NCI-H2227 (cell line): ENCODE data around the gene LY6G6C.
A peak's percentile ranks its signal among the peaks of the same experiment; 100 is the strongest.

ENCODE experiments used
- DNase-seq: peaks from one replicate; lab custom pipeline; 2025; ENCODE audit not compliant: unreplicated experiment; lab: John Stamatoyannopoulos, UW

Gene LY6G6C

GRCh38 chr6:31686483-31686882 lies 35.1 kb downstream of the LY6G6C start:
- DNase-seq: no peak

GRCh38 chr6:31683591-31683990 lies 38.0 kb downstream of the LY6G6C start:
- DNase-seq: peak; percentile 45

GRCh38 chr6:31681135-31681671 lies 40.3 kb downstream of the LY6G6C start:
- DNase-seq: peak; percentile 61

- peak; percentile 83 for DNase-seq
These were observed 41.1 kb downstream of the LY6G6C start, which contains the start of gene LY6G5C for GRCh38 chr6:31680226-31681134. Gene LY6G5C, minus strand, starts transcription at chr6:31681067. Its CDS starts 694 bp downstream, at chr6:31680373.

- no peak for DNase-seq
These were observed 43.6 kb downstream of the LY6G6C start for GRCh38 chr6:31677955-31678354.

GRCh38 chr6:31676904-31677303 lies 44.6 kb downstream of the LY6G6C start:
- DNase-seq: no peak

- no peak for DNase-seq
These were observed 45.1 kb downstream of the LY6G6C start for GRCh38 chr6:31676322-31676903.

GRCh38 chr6:31669676-31670075 lies 51.9 kb downstream of the LY6G6C start, which contains the start of gene LY6G5B:
Gene LY6G5B, plus strand, starts transcription at chr6:31669976. Its CDS starts 975 bp downstream, at chr6:31670951.
- no peak for DNase-seq
